BLaER1 (cell line): ENCODE data around the gene TPSAB1.
"Not testable (repeated sequence)": the region's sequence is repeated elsewhere in the genome, so short reads cannot be mapped to it uniquely, and the experiment has no call there.

Experiments
- H3K27ac ChIP-seq: shearing (Covaris generic); formaldehyde crosslinking; 2 replicates; pipeline ENCODE4 v1.8.1; 2022
- H3K27me3 ChIP-seq: shearing (Covaris generic); formaldehyde crosslinking; 2 replicates; pipeline ENCODE4 v1.8.1; 2022
- H3K36me3 ChIP-seq: shearing (Covaris generic); formaldehyde crosslinking; 2 replicates; pipeline ENCODE4 v1.8.1; 2022
- H3K4me1 ChIP-seq: shearing (Covaris generic); formaldehyde crosslinking; 2 replicates; pipeline ENCODE4 v1.8.1; 2022
- H3K4me2 ChIP-seq: shearing (Covaris generic); formaldehyde crosslinking; 2 replicates; pipeline ENCODE4 v1.8.1; 2022
- H3K4me3 ChIP-seq: shearing (Covaris generic); formaldehyde crosslinking; 2 replicates; pipeline ENCODE4 v1.8.1; 2022
- H3K9ac ChIP-seq: shearing (Covaris generic); formaldehyde crosslinking; 2 replicates; pipeline ENCODE4 v1.8.1; 2022
- H3K9me3 ChIP-seq: shearing (Covaris generic); formaldehyde crosslinking; 2 replicates; pipeline ENCODE4 v1.8.1; 2022
- H4K20me1 ChIP-seq: shearing (Covaris generic); formaldehyde crosslinking; 2 replicates; pipeline ENCODE4 v1.8.1; 2022
- Cebpa-rat ChIP-seq: shearing (Covaris generic); IDR thresholded peaks from 2 replicates; pipeline ENCODE4 v1.8.1; 2022

The TPSAB1 gene

DNA sequence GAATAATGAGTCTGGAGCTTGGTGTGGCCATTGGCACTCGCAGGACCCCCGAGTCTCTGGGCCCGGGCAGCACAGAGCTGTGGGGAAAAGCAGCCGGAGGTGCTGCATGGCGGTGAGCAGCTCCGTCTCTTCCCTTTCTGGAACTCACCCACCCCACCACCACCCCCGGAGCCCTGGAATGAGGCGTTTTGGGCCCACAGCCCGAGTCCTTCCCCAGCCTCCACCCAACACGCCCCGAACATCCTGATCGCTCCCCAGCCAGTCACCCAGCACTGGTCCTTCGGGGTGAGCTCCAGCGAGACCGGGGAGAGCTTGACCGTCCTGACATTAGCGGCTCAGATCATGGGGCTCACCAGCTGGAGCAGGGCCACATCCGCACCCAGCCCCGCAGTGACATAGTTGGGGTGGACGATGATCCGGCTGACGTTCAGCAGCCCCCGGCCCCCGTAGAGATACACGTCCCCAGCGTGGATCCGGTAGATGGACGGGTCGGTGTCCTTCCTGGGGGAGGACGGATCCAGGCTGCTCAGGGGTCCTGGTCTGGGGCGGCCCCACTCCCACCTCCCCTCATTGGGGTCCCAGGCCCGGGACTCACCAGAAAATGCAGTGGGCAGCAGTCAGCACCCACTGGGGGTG lies 21.8 kb downstream of the TPSAB1 start:
- Histone ChIP-seq H4K20me1 (peaks cover 49% of the 10 kb centered on the region), H3K27ac (no peak overlapping the region), H3K27me3 (peaks cover 63% of the 10 kb centered on the region), H3K4me2 (no peak overlapping the region), H3K4me1 (peaks cover 13% of the 10 kb centered on the region; the same call in 1 of the 2 replicates), H3K4me3 (no peak overlapping the region), H3K9me3 (no peaks in the 10 kb centered on the region; the same call in 1 of the 2 replicates), H3K36me3 (no peaks in the 10 kb centered on the region), H3K9ac (no peak overlapping the region)
- TF ChIP-seq Cebpa-rat, result no peak

DNA sequence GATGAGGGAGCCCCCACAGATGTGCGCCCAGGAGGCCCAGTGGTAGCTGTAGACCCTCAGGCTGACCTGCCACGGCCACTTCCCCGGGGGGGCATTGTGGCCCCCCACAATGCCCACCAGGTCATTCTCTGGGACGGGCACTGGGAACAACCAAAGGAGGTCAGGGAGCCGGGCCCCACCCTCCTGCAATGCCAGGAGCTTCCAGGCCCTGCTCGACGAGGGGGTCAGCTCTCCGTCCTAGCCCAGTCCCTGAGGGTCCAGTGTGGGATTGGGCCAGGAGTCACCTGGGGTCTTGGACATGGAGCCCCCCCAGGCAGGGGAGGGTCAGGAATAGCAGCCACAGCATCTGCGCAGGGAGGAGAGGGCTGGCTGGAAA lies 22.3 kb downstream of the TPSAB1 start:
- peaks cover 44% of the 10 kb centered on the region for H4K20me1 ChIP-seq
- peaks cover 13% of the 10 kb centered on the region; the same call in 1 of the 2 replicates for H3K4me1 ChIP-seq
- peaks cover 58% of the 10 kb centered on the region for H3K27me3 ChIP-seq
- no peak overlapping the region for H3K4me3 ChIP-seq
- no peaks in the 10 kb centered on the region for H3K36me3 ChIP-seq
- H3K27ac ChIP-seq, result no peak overlapping the region
- no peaks in the 10 kb centered on the region; the same call in 1 of the 2 replicates for H3K9me3 ChIP-seq
- H3K9ac ChIP-seq, result no peak overlapping the region
- H3K4me2 ChIP-seq, result no peak overlapping the region
- no peak for TF ChIP-seq Cebpa-rat

DNA sequence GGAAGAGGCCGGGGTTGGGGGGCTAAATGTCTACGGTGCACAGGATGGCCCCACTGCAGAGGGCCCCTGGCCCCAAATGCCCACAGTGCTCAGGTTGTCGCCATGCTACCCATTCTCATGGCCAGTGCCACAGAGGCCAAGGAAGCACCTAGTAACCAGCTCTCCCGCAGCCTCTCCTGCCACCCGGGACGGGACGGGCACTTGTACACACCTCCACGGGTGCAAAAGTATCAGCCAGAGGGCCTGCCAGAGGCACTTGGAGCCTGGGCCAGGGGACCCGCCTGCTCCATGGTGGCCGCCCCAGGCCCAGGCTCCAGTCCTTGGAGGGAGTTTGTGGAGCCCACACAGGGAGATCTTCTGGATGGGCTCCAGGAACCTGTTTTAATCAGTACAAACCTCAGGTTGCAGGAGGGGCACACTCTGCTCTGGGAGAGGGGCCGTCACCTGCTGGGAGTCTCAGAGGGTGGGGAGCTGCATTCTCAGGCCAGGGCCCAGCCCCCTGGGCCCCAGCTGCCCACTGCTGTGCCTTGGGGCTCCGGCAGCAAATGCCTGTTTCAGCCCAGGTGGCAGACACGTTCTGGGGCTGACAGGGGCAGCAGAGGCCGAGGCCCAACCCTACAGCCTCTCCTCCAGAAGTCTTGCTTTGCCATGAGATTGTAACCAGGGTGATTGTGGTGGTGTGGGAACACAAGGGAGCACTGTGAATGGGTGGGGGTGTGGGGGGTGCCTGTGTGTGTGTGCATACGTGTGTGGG lies 23.3 kb downstream of the TPSAB1 start:
- no peak for TF ChIP-seq Cebpa-rat
- Histone ChIP-seq H3K27me3 (peaks cover 52% of the 10 kb centered on the region), H3K4me2 (no peak overlapping the region), H3K27ac (no peak overlapping the region), H3K36me3 (no peaks in the 10 kb centered on the region), H3K4me3 (no peak overlapping the region), H3K4me1 (peaks cover 13% of the 10 kb centered on the region; the same call in 1 of the 2 replicates), H3K9me3 (no peaks in the 10 kb centered on the region; the same call in 1 of the 2 replicates), H3K9ac (no peak overlapping the region), H4K20me1 (peaks cover 39% of the 10 kb centered on the region)

DNA sequence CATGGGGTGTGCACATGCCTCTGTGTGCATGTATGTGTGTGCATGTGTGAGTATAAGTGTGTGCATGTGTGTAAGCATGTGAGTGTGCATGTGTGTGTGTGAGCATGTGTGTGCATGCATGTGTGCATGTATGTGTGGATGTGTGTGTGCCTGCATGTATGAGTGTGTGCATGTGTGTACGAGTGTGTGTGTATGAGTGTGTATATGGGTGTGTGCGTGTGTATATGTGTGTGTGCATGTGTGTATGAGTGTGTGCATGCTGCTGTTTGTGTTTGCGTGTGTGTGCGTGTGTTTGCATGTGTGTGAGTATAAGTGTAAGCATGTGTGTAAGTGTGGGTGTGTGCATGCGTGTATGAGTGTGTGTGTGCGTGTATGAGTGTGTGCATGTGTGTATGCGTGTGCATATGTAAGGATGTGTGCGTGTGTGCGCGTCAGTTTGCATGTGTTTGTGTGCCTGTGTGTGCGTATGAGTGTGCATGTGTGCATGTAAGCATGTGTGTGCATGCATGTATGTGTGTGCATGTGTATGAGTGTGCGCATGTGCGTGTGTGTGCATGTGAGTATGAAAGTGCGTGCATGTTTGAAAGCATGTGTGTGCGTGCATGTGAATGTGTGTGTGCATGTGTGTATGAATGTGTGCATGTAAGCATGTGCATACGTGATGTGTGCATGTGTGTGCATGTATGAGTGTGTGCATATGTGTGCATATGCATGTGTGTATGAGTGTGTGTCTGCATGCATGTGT lies 24.0 kb downstream of the TPSAB1 start:
- Histone ChIP-seq H3K9me3 (no peaks in the 10 kb centered on the region; the same call in 1 of the 2 replicates), H3K36me3 (no peaks in the 10 kb centered on the region), H3K9ac (no peak overlapping the region), H3K27ac (no peak overlapping the region), H4K20me1 (peaks cover 34% of the 10 kb centered on the region), H3K4me3 (no peak overlapping the region), H3K27me3 (peaks cover 44% of the 10 kb centered on the region), H3K4me2 (no peak overlapping the region), H3K4me1 (peaks cover 5% of the 10 kb centered on the region; the same call in 1 of the 2 replicates)
- TF ChIP-seq Cebpa-rat, result no peak

DNA sequence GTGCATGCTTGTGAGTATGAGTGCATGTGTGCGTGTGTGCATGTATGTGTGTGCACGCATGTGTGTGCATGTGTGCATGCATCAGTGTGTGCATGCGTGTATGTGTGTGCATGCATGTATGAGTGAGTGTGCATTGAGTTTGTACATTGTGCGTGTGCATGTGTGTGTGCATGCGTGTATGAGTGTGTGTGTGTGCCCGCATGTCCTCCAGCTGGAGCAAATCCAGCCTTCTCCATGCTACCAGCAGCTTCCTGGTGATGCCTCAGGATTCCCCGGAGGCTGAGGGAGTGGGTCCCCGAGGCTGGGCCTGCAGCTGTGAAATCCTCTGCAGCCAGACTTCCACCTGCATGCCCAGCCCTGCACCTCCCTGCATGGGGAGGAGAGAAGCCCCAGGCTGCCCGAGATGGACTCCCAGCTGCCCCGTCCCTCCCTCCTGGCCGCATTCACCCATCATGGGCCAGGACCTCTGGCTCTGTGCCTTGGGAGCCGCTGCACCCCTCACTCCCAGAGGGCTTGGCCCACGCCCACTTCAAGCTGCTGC lies 24.7 kb downstream of the TPSAB1 start:
- Histone ChIP-seq H3K27me3 (peaks cover 38% of the 10 kb centered on the region), H3K36me3 (no peaks in the 10 kb centered on the region), H3K4me3 (no peak overlapping the region), H3K4me2 (no peak overlapping the region), H3K9me3 (no peaks in the 10 kb centered on the region; the same call in 1 of the 2 replicates), H3K27ac (no peak overlapping the region), H4K20me1 (peaks cover 28% of the 10 kb centered on the region), H3K9ac (no peak overlapping the region), H3K4me1 (peaks cover 5% of the 10 kb centered on the region; the same call in 1 of the 2 replicates)
- TF ChIP-seq Cebpa-rat, result no peak

DNA sequence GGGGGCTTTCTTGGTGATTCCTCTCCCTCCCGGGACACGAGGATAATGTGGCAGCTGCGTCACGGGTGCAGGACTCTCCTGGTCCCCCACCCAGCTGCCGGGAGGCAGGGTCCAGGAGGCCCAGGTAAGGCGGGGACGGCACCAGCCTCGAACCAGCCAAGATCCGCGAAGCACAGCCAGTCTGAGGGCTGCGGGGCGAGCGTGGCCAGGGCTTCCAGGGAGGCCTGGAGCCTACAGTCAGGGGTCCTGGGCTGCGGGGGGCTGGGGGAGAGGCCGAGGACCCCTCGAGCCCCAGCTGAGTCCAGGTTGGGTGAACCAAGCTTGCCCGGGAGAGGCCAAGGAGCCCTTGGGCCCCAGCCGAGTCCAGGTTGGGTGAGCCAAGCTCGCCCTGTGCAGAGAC lies 25.3 kb downstream of the TPSAB1 start:
- Histone ChIP-seq H3K4me2 (no peak overlapping the region), H3K27ac (no peak overlapping the region), H3K4me3 (no peak overlapping the region), H4K20me1 (peaks cover 22% of the 10 kb centered on the region), H3K27me3 (peaks cover 31% of the 10 kb centered on the region), H3K9ac (no peak overlapping the region), H3K9me3 (no peaks in the 10 kb centered on the region; the same call in 1 of the 2 replicates), H3K36me3 (no peaks in the 10 kb centered on the region), H3K4me1 (peaks cover 5% of the 10 kb centered on the region; the same call in 1 of the 2 replicates)
- TF ChIP-seq Cebpa-rat, result no peak

DNA sequence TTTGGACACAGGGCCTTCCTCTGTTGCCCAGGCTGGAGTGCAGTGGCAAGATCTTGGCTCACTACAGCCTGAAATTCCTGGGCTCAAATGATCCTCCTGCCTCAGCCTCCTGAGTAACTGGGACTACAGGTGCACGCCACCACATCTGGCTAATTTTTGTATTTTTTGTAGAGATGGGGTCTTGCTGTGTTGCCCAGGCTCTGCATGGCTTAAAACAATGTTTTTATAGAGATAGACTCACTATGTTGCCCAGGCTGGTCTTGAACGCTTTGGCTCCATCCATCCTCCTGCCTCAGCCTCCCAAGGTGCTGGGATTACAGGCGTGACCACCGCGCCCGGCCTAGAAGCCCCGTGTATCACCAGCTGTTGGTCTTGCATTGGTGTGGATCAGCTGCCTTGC lies 28.9 kb downstream of the TPSAB1 start:
- H3K27me3 ChIP-seq, H3K4me3 ChIP-seq, H3K4me2 ChIP-seq, H3K27ac ChIP-seq, H3K9ac ChIP-seq, H3K9me3 ChIP-seq, H3K36me3 ChIP-seq, H4K20me1 ChIP-seq: not testable (repeated sequence)
- H3K4me1 ChIP-seq, result peaks cover 14% of the 10 kb centered on the region

DNA sequence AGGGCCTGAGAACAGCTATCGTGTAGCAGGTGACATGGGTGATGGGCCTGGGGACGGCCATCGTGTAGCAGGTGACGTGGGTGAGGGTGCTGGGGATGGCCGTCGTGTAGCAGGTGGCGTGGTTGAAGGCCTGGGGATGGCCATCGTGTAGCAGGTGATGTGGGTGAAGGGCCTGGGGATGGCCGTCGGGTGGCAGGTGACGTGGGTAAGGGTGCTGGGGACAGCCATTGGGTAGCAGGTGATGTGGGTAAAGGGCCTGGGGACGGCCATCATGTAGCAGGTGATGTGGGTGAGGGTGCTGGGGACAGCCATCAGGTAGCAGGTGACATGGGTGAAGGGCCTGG lies 30.8 kb downstream of the TPSAB1 start:
- Histone ChIP-seq H3K27me3 (0 out of 2 replicates have a peak, but pooled peaks cover 3% of the 10 kb centered on the region), H3K27ac (no peak overlapping the region), H3K9me3 (no peaks in the 10 kb centered on the region), H3K4me1 (peaks cover 14% of the 10 kb centered on the region), H3K4me3 (no peak overlapping the region), H4K20me1 (no peaks in the 10 kb centered on the region), H3K9ac (no peak overlapping the region), H3K4me2 (peak overlapping the region; percentile 50), H3K36me3 (no peaks in the 10 kb centered on the region)
- no peak for TF ChIP-seq Cebpa-rat

DNA sequence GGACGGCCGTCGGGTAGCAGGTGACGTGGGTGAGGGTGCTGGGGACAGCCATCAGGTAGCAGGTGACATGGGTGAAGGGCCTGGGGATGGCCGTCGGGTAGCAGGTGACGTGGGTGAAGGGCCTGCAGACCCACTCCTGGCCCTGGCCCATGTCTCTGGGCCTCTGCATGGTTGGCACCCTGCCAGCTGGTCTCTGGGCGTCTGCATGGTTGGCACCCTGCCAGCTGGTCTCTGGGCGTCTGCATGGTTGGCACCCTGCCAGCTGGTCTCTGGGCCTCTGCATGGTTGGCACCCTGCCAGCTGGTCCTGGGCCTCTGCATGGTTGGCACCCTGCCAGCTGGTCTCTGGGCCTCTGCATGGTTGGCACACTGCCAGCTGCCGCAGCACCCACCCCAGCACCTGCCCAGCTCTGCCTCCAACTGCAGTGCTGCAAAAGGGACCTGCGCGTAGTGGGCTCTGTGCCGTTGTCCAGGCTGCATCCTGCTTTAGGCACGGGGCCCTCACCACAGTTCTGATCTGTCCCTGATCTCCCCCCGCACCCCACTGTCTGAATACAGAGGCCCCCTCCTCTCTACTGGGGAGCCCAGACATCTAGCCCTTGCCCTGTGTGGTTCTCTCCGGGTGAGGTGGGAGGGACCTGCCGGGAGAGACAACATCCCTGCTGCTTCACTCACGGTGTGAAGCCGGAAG lies 31.4 kb downstream of the TPSAB1 start:
- H3K9ac ChIP-seq, H3K27me3 ChIP-seq, H3K4me3 ChIP-seq, H3K9me3 ChIP-seq, H3K27ac ChIP-seq, H4K20me1 ChIP-seq, H3K36me3 ChIP-seq: not testable (repeated sequence)
- H3K4me2 ChIP-seq, result peak overlapping the region; percentile 50
- H3K4me1 ChIP-seq, result peaks cover 14% of the 10 kb centered on the region
